Measurements from ENCODE around the gene ADGRL1. TPM values are rescaled to one million over a fixed set of nuclear protein-coding genes. Genes with fewer than 3 reads are reported as not detected.
A peak's percentile ranks its signal among the peaks of the same experiment; 100 is the strongest.

Gene ADGRL1
- total and polyA plus RNA-seq, 9 of the 15 experiments (the other 6 are each of a cell fraction or from before 2014, with no cell fraction given), result 0.14 to 37.0 (median 8.6) TPM

GRCh38 chr19:14117668-14118164, 88.3 kb downstream of the ADGRL1 start, which contains the start of gene PRKACA (continued):
- peak in 1 of 2 experiments; percentile 99; a peak in 2 of 4 replicates for TF ChIP-seq ZNF639 (CRISPR knock-in tag; conservative IDR thresholded peaks at IDR 0.05 in 1 of 2, IDR thresholded peaks at IDR 0.05 in 1 of 2)
- peak; percentile 94 for TF ChIP-seq CHD2 (IDR thresholded peaks at IDR 0.05; ENCODE audit: low read depth, low read length)
- TF ChIP-seq PRMT5 (CRISPR knock-in tag; IDR thresholded peaks at IDR 0.05), result no peak
- no peak for TF ChIP-seq ZNF75A (CRISPR knock-in tag; IDR thresholded peaks at IDR 0.05)
- TF ChIP-seq, protein P1, sequence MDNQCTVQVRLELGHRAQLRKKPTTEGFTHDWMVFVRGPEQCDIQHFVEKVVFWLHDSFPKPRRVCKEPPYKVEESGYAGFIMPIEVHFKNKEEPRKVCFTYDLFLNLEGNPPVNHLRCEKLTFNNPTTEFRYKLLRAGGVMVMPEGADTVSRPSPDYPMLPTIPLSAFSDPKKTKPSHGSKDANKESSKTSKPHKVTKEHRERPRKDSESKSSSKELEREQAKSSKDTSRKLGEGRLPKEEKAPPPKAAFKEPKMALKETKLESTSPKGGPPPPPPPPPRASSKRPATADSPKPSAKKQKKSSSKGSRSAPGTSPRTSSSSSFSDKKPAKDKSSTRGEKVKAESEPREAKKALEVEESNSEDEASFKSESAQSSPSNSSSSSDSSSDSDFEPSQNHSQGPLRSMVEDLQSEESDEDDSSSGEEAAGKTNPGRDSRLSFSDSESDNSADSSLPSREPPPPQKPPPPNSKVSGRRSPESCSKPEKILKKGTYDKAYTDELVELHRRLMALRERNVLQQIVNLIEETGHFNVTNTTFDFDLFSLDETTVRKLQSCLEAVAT (IDR thresholded peaks at IDR 0.05), result peak in 1 of 2 experiments; percentile 98; a peak in 2 of 4 replicates
- TF ChIP-seq RB1 (IDR thresholded peaks at IDR 0.05; ENCODE audit: low read depth), result peak; percentile 35; the same call in 1 of the 2 replicates
- TF ChIP-seq ATF3 (IDR thresholded peaks at IDR 0.05), result no peak
- TF ChIP-seq ATF3 (CRISPR knock-in tag; conservative IDR thresholded peaks at IDR 0.05), result no peak
- TF ChIP-seq GTF2A2 (tag; IDR thresholded peaks at IDR 0.05), result no peak
- peak; percentile 10 to 59; a peak in 3 of 4 replicates for TF ChIP-seq MAZ (CRISPR knock-in tag; conservative IDR thresholded peaks at IDR 0.05 in 1 of 2, IDR thresholded peaks at IDR 0.05 in 1 of 2)
- peak; percentile 59 for TF ChIP-seq ATF7 (IDR thresholded peaks at IDR 0.05)
- TF ChIP-seq, protein P2, sequence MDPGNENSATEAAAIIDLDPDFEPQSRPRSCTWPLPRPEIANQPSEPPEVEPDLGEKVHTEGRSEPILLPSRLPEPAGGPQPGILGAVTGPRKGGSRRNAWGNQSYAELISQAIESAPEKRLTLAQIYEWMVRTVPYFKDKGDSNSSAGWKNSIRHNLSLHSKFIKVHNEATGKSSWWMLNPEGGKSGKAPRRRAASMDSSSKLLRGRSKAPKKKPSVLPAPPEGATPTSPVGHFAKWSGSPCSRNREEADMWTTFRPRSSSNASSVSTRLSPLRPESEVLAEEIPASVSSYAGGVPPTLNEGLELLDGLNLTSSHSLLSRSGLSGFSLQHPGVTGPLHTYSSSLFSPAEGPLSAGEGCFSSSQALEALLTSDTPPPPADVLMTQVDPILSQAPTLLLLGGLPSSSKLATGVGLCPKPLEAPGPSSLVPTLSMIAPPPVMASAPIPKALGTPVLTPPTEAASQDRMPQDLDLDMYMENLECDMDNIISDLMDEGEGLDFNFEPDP (CRISPR knock-in tag; IDR thresholded peaks at IDR 0.05), result no peak
- TF ChIP-seq SAFB (IDR thresholded peaks at IDR 0.05; ENCODE audit: borderline replicate concordance, low read depth, low read length), result no peak
- 0 out of 2 replicates have a peak, but pooled peaks have one; percentile 6 for TF ChIP-seq MYC (IDR thresholded peaks at IDR 0.05; ENCODE audit: low read depth, low read length)
- no peak for TF ChIP-seq MYC (CRISPR knock-in tag; IDR thresholded peaks at IDR 0.05; ENCODE audit: borderline replicate concordance, low read depth)
- TF ChIP-seq, protein P3, sequence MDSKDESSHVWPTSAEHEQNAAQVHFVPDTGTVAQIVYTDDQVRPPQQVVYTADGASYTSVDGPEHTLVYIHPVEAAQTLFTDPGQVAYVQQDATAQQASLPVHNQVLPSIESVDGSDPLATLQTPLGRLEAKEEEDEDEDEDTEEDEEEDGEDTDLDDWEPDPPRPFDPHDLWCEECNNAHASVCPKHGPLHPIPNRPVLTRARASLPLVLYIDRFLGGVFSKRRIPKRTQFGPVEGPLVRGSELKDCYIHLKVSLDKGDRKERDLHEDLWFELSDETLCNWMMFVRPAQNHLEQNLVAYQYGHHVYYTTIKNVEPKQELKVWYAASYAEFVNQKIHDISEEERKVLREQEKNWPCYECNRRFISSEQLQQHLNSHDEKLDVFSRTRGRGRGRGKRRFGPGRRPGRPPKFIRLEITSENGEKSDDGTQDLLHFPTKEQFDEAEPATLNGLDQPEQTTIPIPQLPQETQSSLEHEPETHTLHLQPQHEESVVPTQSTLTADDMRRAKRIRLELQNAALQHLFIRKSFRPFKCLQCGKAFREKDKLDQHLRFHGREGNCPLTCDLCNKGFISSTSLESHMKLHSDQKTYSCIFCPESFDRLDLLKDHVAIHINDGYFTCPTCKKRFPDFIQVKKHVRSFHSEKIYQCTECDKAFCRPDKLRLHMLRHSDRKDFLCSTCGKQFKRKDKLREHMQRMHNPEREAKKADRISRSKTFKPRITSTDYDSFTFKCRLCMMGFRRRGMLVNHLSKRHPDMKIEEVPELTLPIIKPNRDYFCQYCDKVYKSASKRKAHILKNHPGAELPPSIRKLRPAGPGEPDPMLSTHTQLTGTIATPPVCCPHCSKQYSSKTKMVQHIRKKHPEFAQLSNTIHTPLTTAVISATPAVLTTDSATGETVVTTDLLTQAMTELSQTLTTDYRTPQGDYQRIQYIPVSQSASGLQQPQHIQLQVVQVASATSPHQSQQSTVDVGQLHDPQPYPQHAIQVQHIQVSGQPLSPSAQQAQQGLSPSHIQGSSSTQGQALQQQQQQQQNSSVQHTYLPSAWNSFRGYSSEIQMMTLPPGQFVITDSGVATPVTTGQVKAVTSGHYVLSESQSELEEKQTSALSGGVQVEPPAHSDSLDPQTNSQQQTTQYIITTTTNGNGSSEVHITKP (IDR thresholded peaks at IDR 0.05; ENCODE audit: partially characterized antibody), result peak; percentile 45
- TF ChIP-seq EGR1 (conservative IDR thresholded peaks at IDR 0.05), result peak; percentile 99
- TF ChIP-seq POLR2G (IDR thresholded peaks at IDR 0.05; ENCODE audit: low read depth, low read length), result peak; percentile 70
